HG03139 (cell line): ENCODE measurements around the gene CDYL.

Experiments used
- ATAC-seq: cut with Tn5 transposase; IDR thresholded peaks from one replicate; pipeline ENCODE4 v1.9.1; 2021; ENCODE audit not compliant: unreplicated experiment

The CDYL gene

GRCh38 chr6:4958624-4959023 is 182.4 kb downstream of the CDYL start:
- no peak for ATAC-seq

- ATAC-seq: no peak
Observed at GRCh38 chr6:4961322-4962168, 185.3 kb downstream of the CDYL start.

GRCh38 chr6:4962905-4963304 is 186.7 kb downstream of the CDYL start:
- no peak for ATAC-seq

- no peak for ATAC-seq
Observed at GRCh38 chr6:4964675-4965561, 188.7 kb downstream of the CDYL start.

GRCh38 chr6:4965562-4966389 is 189.6 kb downstream of the CDYL start:
- ATAC-seq: no peak

- no peak for ATAC-seq
Observed at GRCh38 chr6:4967301-4968030, 191.3 kb downstream of the CDYL start.

GRCh38 chr6:4969609-4970285 is 193.5 kb downstream of the CDYL start:
- ATAC-seq: no peak

GRCh38 chr6:4970739-4971395 is 194.7 kb downstream of the CDYL start:
- no peak for ATAC-seq

GRCh38 chr6:4971851-4972250 is 195.6 kb downstream of the CDYL start:
- ATAC-seq: no peak

- no peak for ATAC-seq
Observed at GRCh38 chr6:4972438-4972837, 196.2 kb downstream of the CDYL start.

GRCh38 chr6:4973415-4973814 is 197.2 kb downstream of the CDYL start:
- ATAC-seq: no peak

GRCh38 chr6:4973982-4974745 is 198.0 kb downstream of the CDYL start:
- ATAC-seq: no peak

- ATAC-seq: no peak
Observed at GRCh38 chr6:4974962-4975361, 198.8 kb downstream of the CDYL start.

GRCh38 chr6:4975506-4975905 is 199.3 kb downstream of the CDYL start:
- no peak for ATAC-seq

- ATAC-seq: no peak
Observed at GRCh38 chr6:4977468-4977867, 201.3 kb downstream of the CDYL start.

GRCh38 chr6:4979426-4979825 is 203.2 kb downstream of the CDYL start:
- ATAC-seq: no peak

GRCh38 chr6:4981761-4982160 is 205.6 kb downstream of the CDYL start:
- ATAC-seq: no peak

- no peak for ATAC-seq
Observed at GRCh38 chr6:4983322-4983721, 207.1 kb downstream of the CDYL start.

GRCh38 chr6:4986999-4987398 is 210.8 kb downstream of the CDYL start:
- no peak for ATAC-seq
